Mesendoderm (in vitro differentiated cells): Measurements from ENCODE around the gene PGC.

Experiments
- DNase-seq: peaks from one replicate; pipeline ENCODE4 v3.0.0; 2013
- H2AK5ac ChIP-seq: 2 replicates; pipeline ENCODE4 v1.6.1; 2013; ENCODE audit warnings: low read length, inconsistent platforms
- H2BK120ac ChIP-seq: 2 replicates; pipeline ENCODE4 v1.6.1; 2013; ENCODE audit warnings: low read depth, mild to moderate bottlenecking, low read length, moderate library complexity, mixed read lengths
- H2BK15ac ChIP-seq: replicated peaks from 2 replicates; pipeline ENCODE4 v1.6.1; 2013; ENCODE audit warnings: low read depth, mild to moderate bottlenecking, moderate library complexity
- H2BK5ac ChIP-seq: 2 replicates; pipeline ENCODE4 v1.6.1; 2013; ENCODE audit warnings: low read length, inconsistent platforms
- H3K18ac ChIP-seq: 2 replicates; pipeline ENCODE4 v1.6.1; 2013; ENCODE audit warnings: mild to moderate bottlenecking, low read length, mixed read lengths
- H3K23ac ChIP-seq: one replicate; pipeline ENCODE4 v1.6.1; 2013; ENCODE audit warnings: low read length
- H3K27ac ChIP-seq: 2 replicates; pipeline ENCODE4 v1.5.1; 2013; ENCODE audit warnings: low read depth, mild to moderate bottlenecking, inconsistent platforms, low read length, moderate library complexity
- H3K27me3 ChIP-seq: 2 replicates; pipeline ENCODE4 v1.6.1; 2013; ENCODE audit warnings: low read length, control low read depth, mild to moderate bottlenecking, inconsistent platforms; ENCODE audit not compliant: insufficient read depth, poor library complexity
- H3K36me3 ChIP-seq: 2 replicates; pipeline ENCODE4 v1.6.1; 2013; ENCODE audit warnings: low read length, inconsistent platforms; ENCODE audit not compliant: control insufficient read depth, insufficient read depth
- H3K4ac ChIP-seq: one replicate; pipeline ENCODE4 v1.6.1; 2013; ENCODE audit warnings: low read depth, mild to moderate bottlenecking, low read length, moderate library complexity
- H3K4me1 ChIP-seq: 2 replicates; pipeline ENCODE4 v1.6.1; 2013; ENCODE audit warnings: low read depth, low read length, inconsistent platforms; ENCODE audit not compliant: control insufficient read depth
- H3K4me2 ChIP-seq: 2 replicates; pipeline ENCODE4 v1.6.1; 2013; ENCODE audit warnings: low read length
- H3K4me3 ChIP-seq: 2 replicates; pipeline ENCODE4 v1.5.1; 2013; ENCODE audit warnings: mild to moderate bottlenecking, low read length
- H3K56ac ChIP-seq: one replicate; pipeline ENCODE4 v1.6.1; 2013; ENCODE audit warnings: low read length
- H3K79me1 ChIP-seq: 2 replicates; pipeline ENCODE4 v1.6.1; 2013; ENCODE audit warnings: low read length, inconsistent platforms
- H3K79me2 ChIP-seq: 2 replicates; pipeline ENCODE4 v1.6.1; 2013; ENCODE audit warnings: mild to moderate bottlenecking, low read length; ENCODE audit not compliant: control insufficient read depth, insufficient read depth
- H3K9ac ChIP-seq: 2 replicates; pipeline ENCODE4 v1.6.1; 2013; ENCODE audit warnings: low read length, inconsistent platforms
- H4K5ac ChIP-seq: one replicate; pipeline ENCODE4 v1.6.1; 2013; ENCODE audit warnings: low read length
- H4K8ac ChIP-seq: one replicate; pipeline ENCODE4 v1.6.1; 2013; ENCODE audit warnings: low read depth, mild to moderate bottlenecking, control low read depth, low read length, moderate library complexity
- WGBS: extraction: QIAGEN DNeasy Blood & Tissue Kit; methylation state at CpG from one replicate; pipeline ENCODE4 v1.1.7; 2013; ENCODE audit warnings: low lambda C conversion rate, missing lambda C conversion rate; ENCODE audit not compliant: insufficient coverage; ENCODE audit errors: extremely low coverage; 5-methylcytosine and 5-hydroxymethylcytosine counted together

The PGC gene

DNA sequence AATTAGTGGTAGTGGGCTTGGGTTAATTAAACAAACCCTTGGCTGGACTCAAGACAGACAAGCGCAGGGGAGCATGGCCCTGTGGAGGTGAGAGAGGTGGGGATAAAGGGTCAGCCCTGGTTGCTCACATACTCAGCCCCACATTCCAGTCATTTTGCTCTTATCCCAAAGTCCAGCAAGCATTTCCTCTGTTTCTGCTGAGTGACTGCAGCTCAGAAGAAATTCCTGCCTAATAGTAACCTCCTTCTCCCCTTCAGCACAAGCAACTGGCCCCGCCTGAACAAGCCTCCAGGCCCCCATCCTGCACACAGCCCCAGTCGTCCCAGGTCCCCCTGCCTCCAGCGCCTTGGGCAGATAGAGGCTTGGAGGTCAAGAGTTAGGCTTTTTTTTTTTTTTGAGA, 8.2 kb downstream of the PGC start:
- no peak overlapping the region for H2BK5ac ChIP-seq
- H4K5ac ChIP-seq, result no peak overlapping the region
- no peak overlapping the region for H3K4ac ChIP-seq
- no peak overlapping the region for H2BK15ac ChIP-seq
- no peak overlapping the region for H4K8ac ChIP-seq
- no peak overlapping the region for H3K4me2 ChIP-seq
- no peak overlapping the region for H3K56ac ChIP-seq
- no peaks in the 10 kb centered on the region for H3K27me3 ChIP-seq
- no peak overlapping the region for H3K9ac ChIP-seq
- no peaks in the 10 kb centered on the region for H3K4me1 ChIP-seq
- WGBS, result no CpG with 5 or more reads among the region's 4 CpGs
- H3K36me3 ChIP-seq, result no peaks in the 10 kb centered on the region
- H3K79me1 ChIP-seq, result no peaks in the 10 kb centered on the region
- H3K4me3 ChIP-seq, result no peak overlapping the region
- H2BK120ac ChIP-seq, result no peak overlapping the region
- H2AK5ac ChIP-seq, result no peak overlapping the region
- H3K23ac ChIP-seq, result no peak overlapping the region
- H3K18ac ChIP-seq, result no peak overlapping the region
- no peaks in the 10 kb centered on the region for H3K79me2 ChIP-seq
- no peak overlapping the region for H3K27ac ChIP-seq
- peak; percentile 69 for DNase-seq

GRCh38 chr6:41737591-41738130, 9.5 kb downstream of the PGC start:
- Histone ChIP-seq H3K4ac (no peak overlapping the region), H3K79me1 (no peaks in the 10 kb centered on the region), H3K4me1 (peaks cover 3% of the 10 kb centered on the region), H4K5ac (no peak overlapping the region), H3K9ac (no peak overlapping the region), H3K23ac (no peak overlapping the region), H3K4me3 (no peak overlapping the region), H2BK5ac (no peak overlapping the region), H3K79me2 (no peaks in the 10 kb centered on the region), H3K56ac (no peak overlapping the region), H3K36me3 (no peaks in the 10 kb centered on the region), H2BK15ac (no peak overlapping the region), H2BK120ac (no peak overlapping the region), H3K18ac (no peak overlapping the region), H3K27ac (no peak overlapping the region), H2AK5ac (no peak overlapping the region), H4K8ac (no peak overlapping the region), H3K4me2 (no peak overlapping the region), H3K27me3 (no peaks in the 10 kb centered on the region)
- no CpG with 5 or more reads among the region's 6 CpGs for WGBS
- no peak for DNase-seq

- Histone ChIP-seq H3K4ac (no peak overlapping the region), H3K27ac (no peak overlapping the region), H3K4me3 (no peak overlapping the region), H2BK120ac (no peak overlapping the region), H3K27me3 (no peaks in the 10 kb centered on the region), H3K36me3 (no peaks in the 10 kb centered on the region), H3K9ac (no peak overlapping the region), H3K18ac (no peak overlapping the region), H2BK5ac (no peak overlapping the region), H3K23ac (no peak overlapping the region), H3K4me2 (no peak overlapping the region), H4K5ac (no peak overlapping the region), H3K56ac (no peak overlapping the region), H2AK5ac (no peak overlapping the region), H3K79me1 (no peaks in the 10 kb centered on the region), H2BK15ac (no peak overlapping the region), H4K8ac (no peak overlapping the region), H3K79me2 (no peaks in the 10 kb centered on the region), H3K4me1 (peaks cover 6% of the 10 kb centered on the region)
- WGBS, result no CpG with 5 or more reads among the region's 13 CpGs
- no peak for DNase-seq
Observed at GRCh38 chr6:41736800-41737555, 10.2 kb downstream of the PGC start.

DNA sequence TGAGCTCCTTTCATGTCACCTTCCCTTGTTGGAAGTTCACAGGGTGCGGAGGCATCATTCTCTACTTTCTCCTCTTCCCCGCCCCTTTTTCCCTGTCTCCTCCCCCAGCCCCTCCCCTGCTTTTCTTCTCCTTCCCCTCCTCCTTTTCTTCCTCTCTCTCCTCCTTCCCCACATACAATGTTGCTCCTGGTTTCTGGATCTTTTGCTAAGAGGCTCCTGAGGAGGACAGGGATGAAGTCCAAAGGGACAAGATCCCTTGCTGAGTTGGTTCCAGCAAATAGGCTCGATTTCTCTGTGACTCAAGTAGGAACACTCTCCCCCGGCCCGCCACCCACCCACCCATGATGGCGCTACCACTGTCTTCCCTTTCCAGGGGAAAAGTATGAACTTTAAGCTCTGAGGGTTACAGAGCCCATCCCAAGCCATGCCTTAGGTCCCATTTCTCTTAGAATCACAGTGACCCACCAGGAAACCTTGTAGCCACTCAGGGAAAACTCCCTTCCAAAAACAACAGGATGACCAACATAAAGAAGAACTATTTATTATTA, 10.9 kb downstream of the PGC start:
- Histone ChIP-seq H3K56ac (peak overlapping the region; percentile 5), H4K5ac (no peak overlapping the region), H3K79me1 (no peaks in the 10 kb centered on the region), H3K36me3 (no peaks in the 10 kb centered on the region), H3K4me3 (no peak overlapping the region), H3K4me2 (no peak overlapping the region), H3K79me2 (no peaks in the 10 kb centered on the region), H4K8ac (no peak overlapping the region), H2AK5ac (no peak overlapping the region), H2BK120ac (no peak overlapping the region), H3K27ac (no peak overlapping the region), H3K23ac (no peak overlapping the region), H3K18ac (no peak overlapping the region), H2BK15ac (no peak overlapping the region), H3K9ac (no peak overlapping the region), H3K4me1 (peaks cover 6% of the 10 kb centered on the region), H2BK5ac (no peak overlapping the region), H3K4ac (no peak overlapping the region), H3K27me3 (no peaks in the 10 kb centered on the region)
- DNase-seq, result peak; percentile 21
- no CpG with 5 or more reads among the region's 6 CpGs for WGBS

DNA sequence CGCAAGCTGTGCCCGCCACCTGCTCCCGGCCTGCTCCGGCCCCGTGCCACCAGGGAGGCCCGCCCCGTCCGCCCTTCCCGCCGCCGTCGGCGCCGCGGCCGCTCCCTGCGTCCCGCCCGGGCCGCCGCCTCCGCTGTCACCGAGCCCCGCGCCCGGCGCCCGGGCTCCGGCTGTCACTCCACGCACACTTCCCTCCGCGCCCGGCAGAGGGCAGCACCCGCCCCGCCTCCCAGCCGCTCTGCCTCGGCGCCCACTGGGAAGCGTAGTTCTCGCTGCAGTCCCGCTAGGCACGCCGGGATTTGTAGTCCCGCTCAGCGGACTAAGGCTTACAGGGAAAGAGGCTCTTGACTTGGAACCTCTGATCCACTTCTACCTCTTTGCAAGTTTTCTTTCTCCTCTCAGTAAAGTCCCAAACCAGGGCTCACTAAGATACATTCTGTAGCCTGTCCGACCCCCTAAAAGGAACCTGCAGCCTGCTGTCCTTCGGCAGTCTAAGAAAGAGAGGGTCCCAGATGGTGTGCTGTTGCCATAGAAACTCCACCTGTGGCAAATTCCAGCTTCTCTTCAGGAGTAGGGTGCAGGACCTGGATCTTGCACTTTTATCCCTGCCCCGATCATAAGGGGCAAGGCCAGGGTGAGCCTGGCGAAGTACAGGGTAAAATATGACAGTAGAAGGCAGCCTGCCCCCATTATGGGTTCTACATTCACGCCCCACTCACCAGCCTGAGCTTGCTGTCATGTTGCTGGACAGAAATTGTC, 11.6 kb downstream of the PGC start, which contains the start of gene TFEB:
TSS of gene TFEB (minus strand) at position 182 of the 759 bp plus-strand sequence. CDS start 44,395 bp downstream, outside the sequence.
- Histone ChIP-seq H3K27ac (no peak within 1 kb of the TSS), H2BK15ac (no peak within 1 kb of the TSS), H3K23ac (no peak within 1 kb of the TSS)

More for the DNA sequence above, 11.6 kb downstream of the PGC start, which contains the start of gene TFEB:
- Histone ChIP-seq H4K8ac (no peak within 1 kb of the TSS), H3K27me3 (no peaks in the 10 kb centered on the region), H3K4me3 (peak within 1 kb of the TSS; percentile 35), H3K79me1 (no peaks in the 10 kb centered on the region), H3K4me1 (peaks cover 6% of the 10 kb centered on the region), H3K79me2 (no peaks in the 10 kb centered on the region), H3K18ac (peak within 1 kb of the TSS; percentile 44), H2BK120ac (no peak within 1 kb of the TSS), H3K9ac (peak within 1 kb of the TSS; percentile 44), H4K5ac (no peak within 1 kb of the TSS), H3K36me3 (no peaks in the 10 kb centered on the region), H2BK5ac (no peak within 1 kb of the TSS), H2AK5ac (no peak within 1 kb of the TSS), H3K4ac (no peak within 1 kb of the TSS), H3K4me2 (peak within 1 kb of the TSS; percentile 71), H3K56ac (peak within 1 kb of the TSS; percentile 78)
- DNase-seq, result peak; percentile 93
- no CpG with 5 or more reads among the region's 50 CpGs for WGBS
